ENCODE results near the gene COL19A1.

GRCh38 chr6:70124443-70124842 lies 258.1 kb downstream of the COL19A1 start:
- TF ChIP-seq FOXA1 (IDR thresholded peaks at IDR 0.05; ENCODE audit: borderline replicate concordance) (no peak), SMARCB1 (IDR thresholded peaks at IDR 0.05; ENCODE audit: insufficient read length, low read depth) (no peak), CHD2 (IDR thresholded peaks at IDR 0.05; ENCODE audit: low read depth, low read length) (no peak), CXXC5 (CRISPR knock-in tag; IDR thresholded peaks at IDR 0.05) (no peak), RAD21 (CRISPR knock-in tag; conservative IDR thresholded peaks at IDR 0.05 in 1 of 2, IDR thresholded peaks at IDR 0.05 in 1 of 2) (no peak)
